ENCODE data around the gene PTGES3.

- TF ChIP-seq CTCF (IDR thresholded peaks at IDR 0.05) = no peak
- TF ChIP-seq EP300 (IDR thresholded peaks at IDR 0.05) = no peak
Measured at GRCh38 chr12:56723889-56724700, 36.0 kb upstream of the PTGES3 start.
